Measurements from ENCODE around the gene RSPO3.
"Not testable (repeated sequence)": the region's sequence is repeated elsewhere in the genome, so short reads cannot be mapped to it uniquely, and the experiment has no call there.

The RSPO3 gene, protein sequence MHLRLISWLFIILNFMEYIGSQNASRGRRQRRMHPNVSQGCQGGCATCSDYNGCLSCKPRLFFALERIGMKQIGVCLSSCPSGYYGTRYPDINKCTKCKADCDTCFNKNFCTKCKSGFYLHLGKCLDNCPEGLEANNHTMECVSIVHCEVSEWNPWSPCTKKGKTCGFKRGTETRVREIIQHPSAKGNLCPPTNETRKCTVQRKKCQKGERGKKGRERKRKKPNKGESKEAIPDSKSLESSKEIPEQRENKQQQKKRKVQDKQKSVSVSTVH

DNA sequence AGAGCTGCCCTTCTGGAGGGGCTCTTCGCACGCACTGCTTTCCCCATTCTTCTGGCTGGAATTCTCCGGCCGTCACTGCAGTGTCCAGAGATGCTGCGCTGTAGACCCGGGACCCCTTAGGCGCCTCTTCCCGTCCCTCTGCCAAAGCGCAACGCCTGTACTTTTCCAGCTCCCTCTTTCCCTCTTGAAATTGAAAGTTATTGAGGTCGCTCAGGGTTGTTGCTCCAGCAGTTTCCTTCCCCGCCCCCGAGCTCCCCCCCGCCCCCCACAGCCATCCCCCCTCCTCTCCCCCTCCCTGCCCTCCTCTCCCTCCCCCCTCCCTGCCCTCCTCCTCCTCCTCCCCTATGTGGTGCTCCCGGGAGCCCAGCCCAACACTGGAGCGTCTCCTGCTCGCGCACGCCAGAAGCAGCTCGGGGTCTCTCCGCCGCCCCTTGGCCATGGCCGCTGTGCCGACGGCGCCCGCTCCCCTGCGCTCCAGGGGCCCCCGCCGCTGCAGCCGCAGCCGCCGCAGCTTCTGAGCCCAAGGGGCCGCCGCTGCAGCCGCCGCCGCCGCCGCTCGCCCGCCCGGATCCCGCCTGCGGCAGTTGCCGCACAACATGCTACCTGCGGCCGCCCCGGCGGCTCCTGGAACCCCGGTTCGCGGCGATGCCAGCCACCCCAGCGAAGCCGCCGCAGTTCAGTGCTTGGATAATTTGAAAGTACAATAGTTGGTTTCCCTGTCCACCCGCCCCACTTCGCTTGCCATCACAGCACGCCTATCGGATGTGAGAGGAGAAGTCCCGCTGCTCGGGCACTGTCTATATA lies at the start of gene RSPO3:
RSPO3 (plus strand) TSS at position 374 of the 804 bp plus-strand sequence. CDS start 522 bp downstream, outside the sequence.
- no peak for DNase-seq (ENCODE audit: extremely low read depth in 1 of 2, low read depth in 1 of 2)

DNA sequence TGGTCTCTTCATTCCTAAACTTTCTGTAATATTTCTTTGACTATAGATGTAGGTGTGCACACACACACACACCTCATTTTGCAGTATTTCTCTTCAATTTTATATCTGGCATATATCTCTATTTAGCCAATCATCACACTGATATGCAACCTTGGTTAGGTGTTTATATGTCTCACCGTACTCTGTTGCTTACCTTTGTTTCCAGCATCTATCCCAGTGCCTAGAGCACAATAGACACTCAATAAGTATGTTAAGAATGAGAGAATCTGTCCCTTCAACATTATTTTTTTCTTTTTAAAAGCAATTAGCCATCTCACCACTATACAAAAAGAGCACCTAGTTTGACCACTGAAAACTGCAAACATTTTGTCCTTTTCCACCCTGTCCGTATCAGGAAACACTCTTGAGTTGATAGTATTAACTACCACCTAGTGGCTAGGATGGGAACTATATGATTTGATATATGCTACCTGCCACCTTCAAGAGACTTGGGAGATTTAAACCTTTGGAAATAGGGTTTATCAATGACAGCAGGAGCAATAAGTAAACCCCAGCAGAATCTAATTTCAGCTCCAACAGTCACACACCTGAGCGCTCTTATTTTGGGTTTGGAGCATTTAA lies 48.7 kb upstream of the RSPO3 start:
- DNase-seq (ENCODE audit: extremely low read depth in 1 of 2, low read depth in 1 of 2), result no peak

DNA sequence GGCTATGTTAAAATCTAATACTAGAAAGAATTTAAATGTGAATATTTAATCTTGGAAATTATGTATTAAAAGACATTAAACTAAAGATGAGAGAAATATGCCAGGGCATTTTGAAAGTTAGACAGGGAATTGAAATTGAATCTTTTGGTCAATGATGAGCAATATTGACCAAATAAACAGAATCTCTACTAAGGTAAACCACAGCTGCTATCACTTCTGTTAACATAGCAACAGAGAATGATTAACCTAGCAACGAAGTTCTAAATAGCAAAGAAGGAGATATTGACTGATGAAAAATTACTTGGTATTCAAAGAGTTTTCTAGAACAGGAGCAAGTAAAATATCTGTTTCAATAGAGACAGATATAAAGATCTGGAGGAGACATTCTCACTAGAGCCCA lies 45.2 kb upstream of the RSPO3 start:
- DNase-seq (ENCODE audit: extremely low read depth in 1 of 2, low read depth in 1 of 2), result no peak

DNA sequence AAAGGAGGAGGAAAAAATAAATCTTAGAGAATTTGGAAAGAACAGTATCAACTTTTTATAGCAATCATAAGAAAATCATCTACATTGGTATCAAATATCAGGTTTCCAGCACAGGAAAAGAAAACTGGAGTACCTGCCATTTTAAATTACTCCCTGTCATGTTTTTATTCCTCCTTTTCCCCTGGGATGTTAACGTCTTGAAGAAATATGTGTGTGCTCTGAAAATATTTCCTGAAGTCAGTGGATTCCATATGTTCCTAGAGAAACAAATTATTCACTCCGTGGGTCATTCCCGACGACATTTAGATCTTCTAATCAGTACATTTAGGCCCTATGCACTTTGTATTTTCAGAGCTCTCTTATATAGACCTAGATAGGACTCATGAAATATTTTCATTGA lies 42.0 kb upstream of the RSPO3 start:
- no peak for DNase-seq (ENCODE audit: extremely low read depth in 1 of 2, low read depth in 1 of 2)

DNA sequence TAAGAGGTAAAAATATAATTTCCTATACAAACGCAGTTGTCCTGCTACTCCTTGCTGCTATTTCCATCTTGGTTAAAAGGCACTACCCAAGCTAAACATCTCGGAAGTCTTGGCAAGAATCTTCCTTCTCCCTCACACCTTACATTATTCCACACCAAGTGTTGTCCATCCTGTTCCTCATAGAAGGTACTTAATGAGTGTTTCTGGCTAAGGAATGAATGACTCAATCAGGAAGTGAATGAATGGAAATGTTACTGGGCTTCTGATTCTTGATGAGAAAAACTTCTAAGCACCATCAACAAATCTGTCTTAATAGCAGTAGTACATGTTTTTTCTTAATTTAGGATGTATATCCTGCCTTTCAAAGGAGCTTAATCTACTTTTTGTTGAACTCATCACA lies 40.6 kb upstream of the RSPO3 start:
- no peak for DNase-seq (ENCODE audit: extremely low read depth in 1 of 2, low read depth in 1 of 2)

DNA sequence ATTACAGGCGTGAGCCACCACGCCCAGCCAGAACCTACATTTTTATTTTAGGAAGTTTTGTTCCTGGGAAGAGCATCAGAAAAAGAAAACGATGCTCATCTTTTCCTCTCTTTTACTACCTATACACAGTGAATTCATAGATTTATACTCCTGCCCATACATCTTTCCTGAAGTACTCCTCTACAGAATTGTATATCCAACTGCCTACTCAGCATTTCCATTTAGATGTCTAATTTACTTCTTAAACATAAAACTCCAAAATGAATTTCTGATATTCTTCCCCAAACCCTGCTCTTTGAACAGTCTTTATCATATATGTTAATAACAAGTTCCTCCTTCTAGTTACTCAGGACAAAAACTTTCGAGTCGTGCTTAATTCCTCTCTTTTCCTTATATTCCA lies 39.8 kb upstream of the RSPO3 start:
- no peak for DNase-seq (ENCODE audit: extremely low read depth in 1 of 2, low read depth in 1 of 2)

DNA sequence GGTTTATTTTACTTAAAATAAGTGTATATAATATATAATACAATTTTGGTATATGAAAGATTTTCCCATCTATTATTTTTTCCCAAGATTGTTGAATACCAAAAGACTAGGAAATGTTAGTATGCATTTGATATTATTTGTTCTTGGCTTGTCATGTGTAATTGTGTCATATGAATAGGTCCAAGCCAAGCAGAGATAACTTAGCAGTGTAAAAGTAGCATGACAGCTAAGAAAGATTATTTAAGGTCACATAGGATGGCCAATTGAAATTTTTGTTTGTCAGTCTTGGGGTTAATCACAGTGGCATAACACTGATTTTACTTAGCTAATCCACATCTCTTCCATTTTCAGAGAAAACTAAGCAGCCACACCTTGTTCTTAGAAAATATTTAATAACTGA lies 38.8 kb upstream of the RSPO3 start:
- no peak for DNase-seq (ENCODE audit: extremely low read depth in 1 of 2, low read depth in 1 of 2)

DNA sequence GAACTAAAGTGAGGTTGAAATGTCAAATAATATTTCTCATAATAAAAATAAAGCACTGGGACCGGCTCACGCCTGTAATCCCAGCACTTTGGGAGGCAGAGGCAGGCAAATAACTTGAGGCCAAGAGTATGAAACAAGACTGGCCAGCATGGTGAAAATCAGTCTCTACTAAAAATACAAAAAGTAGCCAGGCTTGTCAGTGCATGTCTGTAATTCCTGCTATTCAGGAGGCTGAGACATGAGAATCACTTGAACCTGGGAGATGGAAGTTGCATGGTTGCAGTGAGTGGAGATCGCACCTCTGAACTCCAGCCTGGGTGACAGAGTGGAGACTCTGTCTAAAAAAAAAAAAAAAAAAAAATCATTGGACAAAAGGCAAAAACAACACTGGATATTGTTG lies 38.4 kb upstream of the RSPO3 start:
- DNase-seq (ENCODE audit: extremely low read depth in 1 of 2, low read depth in 1 of 2), result no peak

DNA sequence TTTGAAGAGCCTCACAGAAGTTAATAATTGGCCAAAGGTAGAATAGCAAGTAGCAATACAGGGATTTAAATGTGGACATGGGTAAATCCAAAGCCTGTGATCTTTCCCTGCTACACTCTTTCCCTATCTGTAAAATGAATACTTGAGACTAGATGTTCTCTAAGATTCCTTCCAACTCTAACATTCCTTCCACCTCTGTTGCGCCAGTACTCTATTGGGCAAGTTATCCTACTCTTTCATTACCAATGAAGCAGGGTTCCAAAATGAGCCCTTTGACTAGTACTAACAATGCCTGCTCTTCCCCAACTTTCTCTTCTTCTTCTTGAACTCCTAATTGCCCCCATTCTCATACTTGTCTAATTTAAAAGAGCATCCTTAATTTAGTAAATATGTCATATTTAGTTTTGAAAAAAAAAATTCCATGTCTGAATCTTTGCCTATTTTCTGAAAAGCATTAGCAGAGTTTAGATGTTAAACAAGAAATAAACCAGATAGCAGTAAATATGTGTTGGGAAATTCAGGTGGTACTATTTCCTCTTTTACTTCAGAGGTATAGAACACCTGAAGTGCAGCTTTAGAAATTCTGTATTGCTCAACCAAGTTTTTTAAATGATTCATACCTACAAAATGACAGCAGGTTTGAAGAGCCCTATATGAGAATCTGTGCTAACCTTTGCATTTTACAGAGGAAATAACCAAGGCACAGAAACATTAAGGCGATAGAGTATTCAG lies 35.1 kb upstream of the RSPO3 start:
- no peak for DNase-seq (ENCODE audit: extremely low read depth in 1 of 2, low read depth in 1 of 2)

DNA sequence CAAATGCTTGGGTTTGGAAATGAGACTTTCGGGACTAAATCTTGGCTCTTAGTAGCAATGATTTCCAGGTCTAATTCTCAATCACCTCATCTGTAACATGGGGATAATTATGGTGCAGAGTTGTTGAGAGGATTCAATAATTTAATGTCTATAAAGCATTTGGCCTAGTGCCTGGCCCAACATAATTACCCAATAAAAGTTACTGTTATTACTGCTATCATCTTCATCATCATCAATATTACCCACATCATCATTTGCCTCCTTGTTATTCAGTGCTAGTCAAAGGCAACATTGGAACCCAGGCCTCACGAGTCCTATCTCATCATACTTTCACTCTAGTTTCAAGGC lies 34.5 kb upstream of the RSPO3 start:
- no peak for DNase-seq (ENCODE audit: extremely low read depth in 1 of 2, low read depth in 1 of 2)

DNA sequence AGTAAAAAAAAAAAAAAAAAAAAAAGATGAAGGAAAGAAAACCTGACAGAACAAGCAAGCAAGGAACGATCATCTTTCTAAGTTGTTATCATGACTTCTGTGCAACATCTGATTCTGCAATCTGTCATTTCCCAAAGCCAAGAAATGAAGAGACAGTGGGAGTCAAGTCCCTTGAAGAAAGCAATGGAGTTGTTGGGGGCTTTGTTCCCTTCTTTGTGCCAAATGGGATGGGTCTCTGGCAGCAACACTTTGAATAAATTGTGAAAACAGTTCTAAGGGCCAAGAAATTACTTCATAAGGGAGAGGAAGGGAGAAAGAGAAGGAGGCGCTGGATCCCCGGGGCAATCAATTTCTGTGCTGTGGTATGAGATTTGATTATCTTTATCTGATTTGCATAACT lies 33.3 kb upstream of the RSPO3 start:
- DNase-seq (ENCODE audit: extremely low read depth in 1 of 2, low read depth in 1 of 2), result no peak

DNA sequence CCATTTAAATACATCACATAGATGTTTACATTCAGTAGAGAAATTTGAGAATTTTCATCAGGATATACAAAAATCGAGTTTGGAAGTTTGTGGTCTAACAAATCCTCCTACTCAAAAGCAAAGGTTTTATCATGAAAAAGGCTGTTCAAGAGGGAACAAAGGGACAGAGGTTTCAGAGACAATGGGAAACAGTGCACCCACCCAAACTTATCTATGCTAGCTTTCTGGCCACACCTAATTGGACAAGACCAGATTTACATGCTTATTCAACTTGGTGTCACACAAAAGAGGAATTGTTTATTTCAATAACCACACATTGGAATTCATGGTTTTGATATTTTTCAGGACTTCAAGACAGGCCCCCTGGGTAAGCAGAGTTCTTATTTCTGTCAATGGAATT lies 28.4 kb upstream of the RSPO3 start:
- DNase-seq (ENCODE audit: extremely low read depth in 1 of 2, low read depth in 1 of 2), result no peak

DNA sequence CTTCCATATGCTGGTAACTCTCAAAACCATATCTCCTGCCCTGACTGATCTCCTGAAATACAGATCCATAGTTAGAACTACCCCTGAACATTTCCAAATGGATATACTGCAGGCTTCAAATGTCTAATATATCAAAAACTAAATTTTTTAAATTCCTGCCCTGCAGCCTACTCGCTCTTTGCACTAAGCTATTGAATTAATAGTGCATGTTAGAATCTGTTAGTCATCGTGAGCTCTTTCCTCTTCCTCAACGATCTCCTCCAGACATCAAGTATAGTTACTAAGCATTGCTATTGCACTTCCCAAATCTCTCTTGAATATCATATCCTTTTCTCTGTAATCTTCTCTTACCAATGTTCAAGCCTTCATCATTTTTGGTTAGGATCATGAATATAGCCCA lies 26.0 kb upstream of the RSPO3 start:
- DNase-seq (ENCODE audit: extremely low read depth in 1 of 2, low read depth in 1 of 2), result no peak

DNA sequence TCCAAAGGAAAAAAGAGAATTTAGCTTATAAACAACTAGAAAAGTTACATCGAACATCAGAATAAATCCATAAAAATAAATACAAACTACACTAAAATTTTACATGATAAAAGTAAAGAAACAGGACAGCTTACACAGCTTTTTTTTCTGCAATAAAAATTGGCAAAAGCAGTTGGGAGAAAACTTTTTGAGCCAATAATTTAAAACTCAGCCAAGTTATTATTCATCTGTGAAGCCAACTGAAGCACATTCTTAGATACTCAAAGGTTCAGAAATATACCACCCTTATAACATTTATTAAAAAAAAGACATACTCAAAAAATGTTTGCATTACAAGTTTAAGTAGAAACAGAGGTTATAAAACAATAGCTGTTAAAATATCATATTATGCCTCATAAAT lies 23.7 kb upstream of the RSPO3 start:
- no peak for DNase-seq (ENCODE audit: extremely low read depth in 1 of 2, low read depth in 1 of 2)

DNA sequence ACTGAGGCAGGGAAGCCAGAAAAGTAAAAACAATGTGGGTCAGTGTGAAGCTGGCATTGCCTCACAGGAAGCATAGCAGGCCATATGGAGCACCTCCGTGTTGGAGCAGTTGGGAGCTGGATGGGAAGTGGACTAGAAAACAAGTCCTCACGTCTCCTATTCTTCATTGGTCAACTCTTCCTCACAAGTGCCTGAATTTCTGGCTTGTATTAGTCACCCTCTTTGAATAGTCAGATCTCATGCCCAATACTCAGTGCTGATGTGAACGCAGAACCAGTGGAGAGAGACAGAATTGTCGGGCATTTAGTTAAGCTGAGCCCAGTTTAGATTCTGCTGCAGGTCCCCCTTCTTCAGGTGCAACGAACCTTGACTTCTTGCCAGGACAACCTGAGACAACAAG lies 22.3 kb upstream of the RSPO3 start:
- DNase-seq (ENCODE audit: extremely low read depth in 1 of 2, low read depth in 1 of 2), result no peak

DNA sequence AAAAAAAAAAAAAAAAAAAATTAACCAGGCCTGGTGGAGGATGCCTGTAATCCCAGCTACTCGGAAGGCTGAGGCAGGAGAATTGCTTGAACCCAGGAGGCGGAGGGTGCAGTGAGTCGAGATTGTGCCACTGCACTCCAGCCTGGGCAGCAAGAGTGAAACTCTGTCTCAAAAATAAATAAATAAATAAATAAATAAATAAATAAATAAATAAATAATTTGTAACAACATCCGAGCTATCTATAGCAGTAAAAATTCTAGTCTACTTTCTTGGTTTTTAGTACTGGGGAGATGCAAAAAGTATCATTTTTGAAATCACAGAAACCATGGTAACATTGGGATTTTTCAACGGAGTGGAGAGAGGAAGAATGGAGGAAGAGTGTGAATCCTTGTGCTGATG lies 21.0 kb upstream of the RSPO3 start:
- DNase-seq (ENCODE audit: extremely low read depth in 1 of 2, low read depth in 1 of 2), result not testable (repeated sequence)

DNA sequence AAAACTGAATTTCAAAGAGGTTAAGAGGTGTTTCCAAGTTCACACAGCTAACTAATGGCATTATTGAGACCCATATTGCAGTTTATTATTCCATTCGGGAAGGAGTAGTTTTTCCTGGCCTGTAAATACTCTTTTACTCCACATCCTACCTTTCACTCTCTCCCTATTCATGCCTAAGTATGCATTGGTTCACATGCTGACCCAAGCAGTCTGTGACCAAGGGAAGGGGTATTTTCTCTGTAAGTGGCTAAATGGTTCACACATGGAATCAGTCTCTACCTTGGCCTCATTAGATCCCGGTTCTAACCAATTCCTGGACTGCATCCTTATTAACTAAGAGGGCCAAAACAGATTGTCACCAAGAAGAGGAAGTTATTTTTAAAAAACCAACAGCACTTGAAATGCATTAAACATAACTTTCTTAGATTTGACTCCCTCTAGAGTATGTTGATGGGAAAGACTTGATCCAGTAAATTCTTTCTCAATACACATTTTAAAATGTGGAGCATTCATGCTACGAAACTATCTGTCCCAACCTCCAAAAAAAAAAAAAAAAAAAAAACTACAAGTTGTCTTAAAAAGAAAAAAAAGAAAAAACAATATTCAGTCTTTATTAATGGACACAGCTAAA lies 17.8 kb upstream of the RSPO3 start:
- DNase-seq (ENCODE audit: extremely low read depth in 1 of 2, low read depth in 1 of 2), result no peak

DNA sequence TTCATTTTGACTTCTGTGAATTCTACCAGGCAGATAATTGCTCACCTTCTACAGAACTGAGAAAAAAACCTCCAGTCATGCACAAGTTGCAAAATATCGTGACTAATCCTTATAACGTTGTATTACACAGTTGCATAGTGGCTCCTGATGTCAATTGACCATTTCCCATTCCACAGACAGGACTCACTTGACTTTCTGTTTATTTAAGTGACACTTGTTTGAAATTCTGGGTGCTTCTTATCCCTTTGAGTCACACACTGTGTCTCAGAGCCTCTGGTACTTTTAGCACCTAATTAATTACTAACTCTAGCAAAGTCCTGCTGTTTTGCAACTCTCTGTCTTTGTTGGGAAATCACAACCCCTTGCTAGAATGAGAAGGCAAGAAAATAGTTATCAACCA lies 16.2 kb upstream of the RSPO3 start:
- DNase-seq (ENCODE audit: extremely low read depth in 1 of 2, low read depth in 1 of 2), result no peak

DNA sequence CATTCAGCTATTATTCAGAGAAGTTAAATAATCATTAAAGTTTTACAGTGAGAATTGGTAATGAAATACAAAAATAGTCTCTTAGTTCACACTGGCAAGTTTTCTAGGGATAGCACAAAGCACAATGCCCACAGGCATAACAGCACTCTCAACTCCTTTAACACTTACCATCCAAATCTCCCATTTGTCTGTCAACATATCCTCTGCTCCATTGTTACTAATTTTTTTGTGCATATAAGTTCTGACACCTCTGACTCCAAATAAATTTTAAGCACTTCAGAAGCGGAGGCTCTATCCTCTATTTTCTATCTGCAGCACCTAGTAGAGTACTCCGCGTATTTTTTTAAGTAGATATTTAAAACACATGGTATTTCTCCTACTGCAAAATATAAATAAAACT lies 15.6 kb upstream of the RSPO3 start:
- DNase-seq (ENCODE audit: extremely low read depth in 1 of 2, low read depth in 1 of 2), result no peak

DNA sequence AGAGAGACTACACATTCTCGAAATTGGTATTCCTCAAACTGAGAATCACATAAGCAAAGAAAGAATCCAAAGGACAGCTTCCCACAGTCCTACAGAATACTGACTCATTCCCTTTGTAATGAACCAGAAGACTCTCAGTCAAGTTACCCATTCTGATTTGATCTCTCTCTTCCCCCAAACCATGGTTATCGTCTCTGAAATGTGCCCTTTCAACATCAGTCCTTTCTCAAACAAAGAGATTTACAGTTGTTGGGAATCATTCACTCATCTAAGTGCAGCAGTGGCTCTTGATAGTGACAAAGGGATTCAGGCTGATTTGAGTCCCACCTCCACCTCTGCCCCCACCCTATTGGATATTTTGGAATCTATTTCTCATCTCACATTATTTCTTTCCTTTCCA lies 15.0 kb upstream of the RSPO3 start:
- no peak for DNase-seq (ENCODE audit: extremely low read depth in 1 of 2, low read depth in 1 of 2)

DNA sequence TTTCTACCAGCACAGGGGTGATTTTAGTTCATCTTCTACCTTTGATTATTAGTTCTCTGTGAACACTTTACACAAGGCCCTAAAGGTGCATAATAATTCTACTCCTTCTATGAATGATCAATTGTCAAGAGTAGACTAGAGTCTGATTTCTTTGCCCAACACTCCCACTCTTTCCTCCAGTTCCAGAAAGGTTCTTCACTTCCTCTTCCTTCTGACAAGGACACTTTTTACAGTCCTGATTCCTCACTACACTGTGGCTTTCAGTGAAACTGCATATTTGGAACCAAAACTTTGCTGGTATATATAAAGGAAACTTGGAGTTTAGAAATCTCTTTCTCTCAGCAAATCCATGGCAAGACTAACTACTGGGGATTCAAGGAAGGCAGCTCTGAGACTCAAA lies 10.6 kb upstream of the RSPO3 start:
- DNase-seq (ENCODE audit: extremely low read depth in 1 of 2, low read depth in 1 of 2), result no peak
